Psoas muscle (tissue), 8 donors: Measurements from ENCODE around the gene SOS1. TPM values are rescaled to one million over a fixed set of nuclear protein-coding genes. Genes with fewer than 3 reads are reported as not detected.

Experiments used
- ATAC-seq, 4 donors: fragments of 200-7000 bp; cut with Tn5 transposase; one replicate each; pipeline ENCODE4 v1.9.1; 2020; ENCODE audit warnings: moderate library complexity in 3 of 4, mild to moderate bottlenecking in 2 of 4
- DNase-seq, 2 donors: peaks; one replicate each; pipeline ENCODE4 v3.0.0-alpha.2; 2020
- H3K27ac ChIP-seq: fragments of 200-600 bp; one replicate; pipeline ENCODE4 v1.8.0; 2022
- H3K27me3 ChIP-seq, 3 donors: fragments of 200-600 bp in 1 of 3; one replicate each; pipeline versions ENCODE4 v1.6.1 to v1.8.0; 2013 to 2022; ENCODE audit warnings: low read length in 2 of 3, mild to moderate bottlenecking in 2 of 3, moderate library complexity in 1 of 3; ENCODE audit not compliant: insufficient read depth in 3 of 3
- H3K36me3 ChIP-seq, 2 donors: fragments of 200-600 bp in 1 of 2; one replicate each; pipeline versions ENCODE4 v1.6.1 to v1.8.0; 2013 to 2022; ENCODE audit warnings: low read depth in 1 of 2, mild to moderate bottlenecking in 1 of 2, moderate library complexity in 1 of 2; ENCODE audit not compliant: insufficient read depth in 1 of 2
- H3K4me1 ChIP-seq: fragments of 200-600 bp; one replicate; pipeline ENCODE4 v1.8.0; 2022
- H3K4me3 ChIP-seq: fragments of 200-600 bp; one replicate; pipeline ENCODE4 v1.8.0; 2022; ENCODE audit warnings: mild to moderate bottlenecking
- H3K9me3 ChIP-seq: fragments of 200-600 bp; one replicate; pipeline ENCODE4 v1.8.0; 2022
- CTCF ChIP-seq: fragments of 200-600 bp; IDR thresholded peaks from one replicate; pipeline ENCODE4 v1.8.0; 2022; ENCODE audit warnings: antibody characterized with exemption
- WGBS, 3 donors: extraction: QIAGEN DNeasy Blood & Tissue Kit; methylation state at CpG; one replicate each; pipeline versions ENCODE4 v1.1.6 to v1.1.7; 2013; 5-methylcytosine and 5-hydroxymethylcytosine counted together
- intact Hi-C, 2 donors: fragments of 100-400 bp; cut with DNase I; formaldehyde crosslinking; loops; one replicate each; pipeline versions ENCODE4 v1.11.0 to v1.14.2; 2022
- polyA plus RNA-seq, 3 donors: library from polyadenylated mRNA; stranded (reverse); fragments of 200-250 nt; gene quantifications; one replicate each; pipeline ENCODE4 v1.2.3, GENCODE V29; 2013
- total RNA-seq, 4 donors: library from RNA; stranded (reverse); fragmentation: NEBNext Ultra II Directional in 2 of 4; extraction: Animal tissue kit (Norgen Biotek cat#: 25700) in 2 of 4; gene quantifications; one replicate each; pipeline versions ENCODE4 v1.2.1 to v1.2.4, GENCODE V29; 2021 to 2023
- donor health status: healthy with polysubstance abuse.
- donor health status: DM: no; HTN: no; CAD: no; lungs with moderate emphysema.
- donor health status: Bipolar disorder and iron deficiency.
- donor health status: healthy.
- donor health status: DM: yes; HTN: yes; CAD: no.
- donor health status: DM: no; HTN: no; CAD: no.
- donor health status: DM: no; HTN: no; CAD: no.
- donor health status: DM: yes; HTN: yes; CAD: no.

The SOS1 gene
- total and polyA plus RNA-seq, 7 donors = 4.9 to 35.7 (median 25.4) TPM

GRCh38 chr2:38966006-38966405, 154.8 kb downstream of the SOS1 start:
- intact Hi-C loops = no loop called here
- H3K36me3 ChIP-seq = no peaks in the 10 kb centered on the region
- H3K27me3 ChIP-seq = no peaks in the 10 kb centered on the region
- 94 to 96% (median 95%) methylated on average over 5 of the region's 5 CpGs for WGBS, 3 donors
- no peak for TF ChIP-seq CTCF
- no peak overlapping the region for H3K27ac ChIP-seq
- ATAC-seq = no peak
- no peak for DNase-seq
- H3K4me1 ChIP-seq = no peaks in the 10 kb centered on the region
- no peak overlapping the region for H3K4me3 ChIP-seq
- no peaks in the 10 kb centered on the region for H3K9me3 ChIP-seq

GRCh38 chr2:38960609-38961320, 160.1 kb downstream of the SOS1 start:
- ATAC-seq = no peak
- no peak for TF ChIP-seq CTCF
- peak overlapping the region; percentile 62 for H3K4me3 ChIP-seq
- no peaks in the 10 kb centered on the region for H3K27me3 ChIP-seq
- no peak overlapping the region for H3K27ac ChIP-seq
- H3K36me3 ChIP-seq = no peaks in the 10 kb centered on the region
- no peaks in the 10 kb centered on the region for H3K9me3 ChIP-seq
- 58 to 60% (median 59%) methylated on average over 34 of the region's 34 CpGs for WGBS, 3 donors
- no peak for DNase-seq
- peaks cover 6% of the 10 kb centered on the region for H3K4me1 ChIP-seq
- intact Hi-C loops = no loop called here

GRCh38 chr2:38959938-38960608, 160.8 kb downstream of the SOS1 start:
- no peak for TF ChIP-seq CTCF
- Histone ChIP-seq H3K9me3 (no peaks in the 10 kb centered on the region), H3K4me3 (peak overlapping the region; percentile 62), H3K27ac (no peak overlapping the region), H3K27me3 (no peaks in the 10 kb centered on the region), H3K36me3 (no peaks in the 10 kb centered on the region), H3K4me1 (peaks cover 6% of the 10 kb centered on the region)
- intact Hi-C loops = no loop called here
- DNase-seq = peak; percentile 82 to 87
- ATAC-seq = peak; percentile 72 to 97 (median 93)
- WGBS, 3 donors = 5 to 7% (median 5%) methylated on average over 55 to 97 of the region's 97 CpGs

GRCh38 chr2:38959466-38959865, 161.4 kb downstream of the SOS1 start:
- H3K9me3 ChIP-seq = no peaks in the 10 kb centered on the region
- intact Hi-C loops = no loop called here
- H3K4me3 ChIP-seq = peak overlapping the region; percentile 62
- no peak overlapping the region for H3K27ac ChIP-seq
- TF ChIP-seq CTCF = no peak
- no peaks in the 10 kb centered on the region for H3K27me3 ChIP-seq
- no peaks in the 10 kb centered on the region for H3K36me3 ChIP-seq
- peaks cover 6% of the 10 kb centered on the region for H3K4me1 ChIP-seq
- no peak for DNase-seq
- ATAC-seq = no peak
- WGBS, 3 donors = 85 to 92% (median 86%) methylated on average over 24 of the region's 24 CpGs
